OCI-LY1 (cell line): ENCODE data around the gene CHCHD6.

ENCODE experiments used
- CTCF ChIP-seq: fragments of 200-600 bp; sonication (generic), shearing (Covaris generic); IDR thresholded peaks from 2 replicates; pipeline ENCODE4 v1.5.1; 2017; ENCODE audit warnings: mild to moderate bottlenecking, antibody characterized with exemption, low read length, moderate library complexity, mixed read lengths
- EZH2 ChIP-seq: fragments of 200-600 bp; sonication (generic), shearing (Covaris generic); IDR thresholded peaks from 2 replicates; pipeline ENCODE4 v1.8.0; 2017; ENCODE audit warnings: borderline replicate concordance, mixed run types, mild to moderate bottlenecking, antibody characterized with exemption, low read length, moderate library complexity, mixed read lengths

GRCh38 chr3:126849768-126850167 is 145.7 kb downstream of the CHCHD6 start:
- TF ChIP-seq CTCF, result no peak
- no peak for TF ChIP-seq EZH2
